ENCODE results near the gene OGFRL1.

GRCh38 chr6:71254323-71254722 lies 34.3 kb upstream of the OGFRL1 start:
- no peak for TF ChIP-seq CTCF (IDR thresholded peaks at IDR 0.05; ENCODE audit: low read depth, low read length)
- no peak for TF ChIP-seq EZH2phosphoT487 (IDR thresholded peaks at IDR 0.05; ENCODE audit: low read depth)
